Fibroblast of the aortic adventitia (primary cell): ENCODE results near the gene TSC22D2. TPM values are rescaled to one million over a fixed set of nuclear protein-coding genes. Genes with fewer than 3 reads are reported as not detected.

Experiments used
- DNase-seq: peaks from one replicate; pipeline ENCODE4 v3.0.0-alpha.2; 2010; ENCODE audit warnings: low read depth
- H3K4me3 ChIP-seq: 2 replicates; pipeline ENCODE4 v1.5.1; 2011; ENCODE audit warnings: low read depth, mild to moderate bottlenecking, control low read depth, low read length, moderate library complexity
- CTCF ChIP-seq: IDR thresholded peaks from 2 replicates; pipeline ENCODE4 v1.5.1; 2011; ENCODE audit warnings: mild to moderate bottlenecking, low read length, control low read depth, inconsistent platforms; ENCODE audit not compliant: insufficient read depth
- total RNA-seq: library from RNA; depleted of rRNA; stranded (reverse); fragments of >200 nt; gene quantifications from 2 replicates; pipeline ENCODE4 v1.2.3, GENCODE V29; 2012; ENCODE audit warnings: low replicate concordance

TSC22D2 gene
- total RNA-seq, 1 donor = 15.4 TPM

DNA sequence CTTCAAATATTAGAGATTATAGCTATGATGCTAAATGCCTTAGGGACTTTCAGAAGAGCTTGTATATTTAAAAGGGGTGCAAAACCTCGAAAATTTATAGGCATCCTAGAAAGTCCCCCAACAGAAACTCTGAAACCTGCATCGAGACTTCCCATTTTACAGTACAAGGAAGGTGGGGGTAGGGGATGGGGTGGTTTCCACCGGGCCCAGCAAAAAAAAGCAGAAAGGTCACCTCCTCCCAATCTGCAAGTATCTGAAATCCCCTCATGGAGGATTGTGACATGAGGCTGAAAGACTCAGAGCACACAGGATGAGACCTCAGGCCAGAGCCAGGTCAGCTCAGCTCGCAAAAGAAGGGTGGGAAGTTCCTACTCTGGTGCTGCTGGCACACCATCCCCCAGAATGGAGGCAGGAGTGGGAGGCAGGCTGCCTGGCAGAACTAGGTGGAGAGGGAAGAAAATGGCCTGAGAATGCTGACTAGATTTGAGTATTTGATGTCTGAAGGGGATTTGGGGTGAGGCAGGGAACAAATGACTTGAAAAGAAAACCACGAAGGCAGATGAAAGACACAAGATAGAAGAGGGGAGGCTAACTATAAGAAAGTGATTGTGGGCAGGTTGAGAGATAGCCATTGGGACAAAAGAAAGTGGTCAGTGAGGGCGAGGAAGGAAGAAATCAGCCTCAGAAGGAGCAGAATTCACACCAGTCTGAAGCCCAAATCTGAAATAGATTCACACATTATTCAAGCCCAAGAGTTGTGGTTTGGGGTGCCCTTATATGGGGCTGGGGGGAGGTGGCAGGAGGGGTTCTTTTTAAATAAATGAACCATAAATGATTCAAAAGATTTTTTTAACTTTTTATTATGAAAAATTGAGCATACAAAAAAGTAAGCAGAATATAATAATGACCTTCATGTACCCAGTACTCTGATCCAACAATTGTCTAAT lies 22.5 kb upstream of the TSC22D2 start:
- no peak for TF ChIP-seq CTCF
- no peak for DNase-seq
- no peak overlapping the region for H3K4me3 ChIP-seq

- no peak for TF ChIP-seq CTCF
- no peak overlapping the region for H3K4me3 ChIP-seq
- peak; percentile 29 for DNase-seq
Measured at GRCh38 chr3:150388498-150389418, 19.3 kb upstream of the TSC22D2 start.

DNA sequence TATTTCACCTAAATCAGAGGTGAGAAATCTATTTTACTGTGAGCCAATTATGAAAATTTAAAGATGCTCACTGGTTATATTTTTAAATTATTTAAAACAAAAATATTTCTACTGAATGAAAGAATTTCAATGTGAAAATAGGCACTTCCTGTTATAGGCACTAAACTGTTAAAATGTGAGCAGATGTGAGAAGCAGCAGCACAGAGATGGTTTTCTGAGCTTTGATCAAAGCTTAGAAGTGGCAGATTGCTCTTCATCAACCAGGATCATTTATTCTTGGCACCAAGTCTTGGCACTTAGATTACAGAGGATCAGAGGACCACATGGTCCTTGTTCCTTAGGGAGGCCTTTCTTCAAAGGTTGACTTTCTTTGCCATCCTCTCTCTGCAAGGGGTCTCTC lies 18.0 kb upstream of the TSC22D2 start:
- DNase-seq = no peak
- no peak overlapping the region for H3K4me3 ChIP-seq
- no peak for TF ChIP-seq CTCF

- no peak for TF ChIP-seq CTCF
- no peak for DNase-seq
- H3K4me3 ChIP-seq = no peak overlapping the region
Measured at GRCh38 chr3:150391161-150391560, 16.9 kb upstream of the TSC22D2 start.

DNA sequence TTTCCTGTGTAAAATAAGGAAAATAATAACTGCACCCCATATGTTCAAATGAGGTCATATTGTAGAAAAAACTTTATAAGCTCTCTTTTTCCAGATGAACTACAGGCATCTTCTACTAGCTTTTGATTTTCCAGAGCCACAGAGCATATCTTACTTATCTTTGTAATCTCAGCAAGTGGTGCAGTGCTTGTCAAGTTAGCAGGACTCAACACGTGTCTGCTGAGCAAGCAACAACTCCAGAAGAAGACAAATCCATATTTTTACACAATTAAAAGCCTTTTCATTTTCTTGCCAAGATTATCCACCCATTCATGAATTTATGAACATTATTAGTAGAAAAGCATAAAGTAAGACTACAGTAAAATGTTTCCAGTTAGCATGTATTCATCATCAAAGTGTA lies 14.4 kb upstream of the TSC22D2 start:
- no peak overlapping the region for H3K4me3 ChIP-seq
- no peak for TF ChIP-seq CTCF
- DNase-seq = no peak

DNA sequence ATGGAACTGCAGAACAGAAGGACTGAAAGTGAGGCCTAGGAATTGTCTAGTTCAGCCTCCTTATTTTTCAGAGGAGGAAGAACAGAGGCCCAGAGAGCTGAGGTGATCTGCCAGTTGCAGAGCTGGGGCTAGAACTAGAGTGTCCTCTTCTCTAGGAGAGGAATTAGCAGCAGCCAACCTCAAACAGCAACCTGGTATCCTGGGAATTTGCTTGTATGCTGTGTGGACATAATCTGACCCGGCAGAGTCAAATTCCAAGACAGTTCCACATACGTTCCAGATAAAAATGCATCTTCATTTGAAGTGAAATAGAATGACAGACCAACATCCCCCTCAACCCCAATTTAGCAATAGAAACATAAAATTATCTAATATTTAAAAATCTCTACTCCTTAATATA lies 13.5 kb upstream of the TSC22D2 start:
- TF ChIP-seq CTCF = no peak
- no peak for DNase-seq
- H3K4me3 ChIP-seq = no peak overlapping the region
